HFF-Myc (cell line): ENCODE measurements around the gene GLOD5.

Experiments
- DNase-seq: peaks from one replicate; pipeline ENCODE4 v3.0.0-alpha.2; 2011; ENCODE audit warnings: low read depth; ENCODE audit errors: extremely low read depth
- H3K4me3 ChIP-seq: replicated peaks from 2 replicates; pipeline ENCODE4 v1.5.1; 2011; ENCODE audit warnings: low read depth, mild to moderate bottlenecking, control low read depth, low read length
- TF ChIP-seq, protein P1 (sequence below): IDR thresholded peaks from 2 replicates; pipeline ENCODE4 v1.5.1; 2012; ENCODE audit warnings: mild to moderate bottlenecking, low read depth, low read length, control low read depth; ENCODE audit errors: missing control alignments

Gene GLOD5

DNA sequence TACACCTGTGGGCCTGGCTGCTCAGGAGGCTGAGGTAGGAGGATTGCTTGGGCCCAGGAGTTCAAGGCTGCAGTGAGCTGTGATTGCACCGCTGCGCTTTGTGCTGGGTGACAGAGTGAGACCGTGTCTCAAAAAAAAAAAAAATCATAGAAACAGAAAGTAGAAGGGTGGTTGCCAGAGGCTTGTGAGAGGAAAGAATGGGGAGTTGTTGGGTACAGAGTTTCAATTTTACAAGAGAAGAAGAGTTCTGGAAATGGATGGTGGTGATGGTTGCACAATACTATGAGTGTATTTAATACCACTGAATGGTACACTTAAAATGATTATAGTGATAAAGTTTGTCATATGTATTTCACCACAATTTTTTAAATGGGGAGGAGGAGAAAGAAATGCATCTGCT lies 10.2 kb upstream of the GLOD5 start:
- no peak overlapping the region for H3K4me3 ChIP-seq
- no peak for DNase-seq
- TF ChIP-seq, protein P1, sequence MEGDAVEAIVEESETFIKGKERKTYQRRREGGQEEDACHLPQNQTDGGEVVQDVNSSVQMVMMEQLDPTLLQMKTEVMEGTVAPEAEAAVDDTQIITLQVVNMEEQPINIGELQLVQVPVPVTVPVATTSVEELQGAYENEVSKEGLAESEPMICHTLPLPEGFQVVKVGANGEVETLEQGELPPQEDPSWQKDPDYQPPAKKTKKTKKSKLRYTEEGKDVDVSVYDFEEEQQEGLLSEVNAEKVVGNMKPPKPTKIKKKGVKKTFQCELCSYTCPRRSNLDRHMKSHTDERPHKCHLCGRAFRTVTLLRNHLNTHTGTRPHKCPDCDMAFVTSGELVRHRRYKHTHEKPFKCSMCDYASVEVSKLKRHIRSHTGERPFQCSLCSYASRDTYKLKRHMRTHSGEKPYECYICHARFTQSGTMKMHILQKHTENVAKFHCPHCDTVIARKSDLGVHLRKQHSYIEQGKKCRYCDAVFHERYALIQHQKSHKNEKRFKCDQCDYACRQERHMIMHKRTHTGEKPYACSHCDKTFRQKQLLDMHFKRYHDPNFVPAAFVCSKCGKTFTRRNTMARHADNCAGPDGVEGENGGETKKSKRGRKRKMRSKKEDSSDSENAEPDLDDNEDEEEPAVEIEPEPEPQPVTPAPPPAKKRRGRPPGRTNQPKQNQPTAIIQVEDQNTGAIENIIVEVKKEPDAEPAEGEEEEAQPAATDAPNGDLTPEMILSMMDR = no peak

DNA sequence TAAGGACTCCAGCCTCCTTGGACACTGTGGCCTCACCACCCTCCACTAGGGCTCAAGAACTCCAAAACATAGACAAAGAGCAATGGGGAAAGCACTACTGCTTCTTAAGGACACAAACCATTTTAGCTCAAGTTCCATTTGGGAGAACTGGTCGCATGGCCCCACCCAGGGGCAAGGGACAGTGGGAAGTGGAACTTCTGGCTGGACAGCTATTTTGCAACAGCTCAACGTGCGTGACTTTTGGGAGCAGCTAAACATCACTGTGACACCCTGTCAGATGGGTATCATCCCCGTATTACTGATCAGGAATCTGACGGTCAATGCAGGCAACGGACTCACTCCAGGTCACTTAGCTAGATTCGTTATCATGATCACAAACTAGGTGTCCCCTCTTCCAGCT lies 9.0 kb upstream of the GLOD5 start:
- no peak for DNase-seq
- H3K4me3 ChIP-seq = no peak overlapping the region
- TF ChIP-seq, protein P1 = no peak

DNA sequence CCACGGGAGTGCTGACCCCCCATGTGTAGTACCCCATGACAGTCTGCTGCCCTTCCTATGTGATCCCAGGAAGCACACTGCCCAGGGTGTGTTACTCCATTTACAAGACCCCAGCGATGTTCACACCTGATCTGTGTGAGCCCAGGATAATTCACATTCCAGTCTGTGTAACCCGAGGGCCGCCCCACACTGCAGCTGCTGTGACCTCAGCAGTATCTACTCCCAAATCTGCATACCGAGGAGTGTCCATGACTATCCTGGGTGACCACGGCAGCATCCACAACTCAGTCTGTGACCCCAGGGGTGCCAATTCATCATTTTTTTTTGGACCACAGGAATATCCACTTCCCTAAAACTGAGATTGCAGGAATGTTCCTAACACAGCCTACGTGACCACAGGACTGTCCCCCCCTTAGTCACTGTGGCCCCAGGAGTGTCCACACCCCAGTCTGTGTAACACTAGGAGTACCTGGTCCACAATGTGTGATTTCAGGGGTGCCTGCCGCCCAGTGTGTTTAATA lies 7.8 kb upstream of the GLOD5 start:
- H3K4me3 ChIP-seq = no peak overlapping the region
- no peak for DNase-seq
- TF ChIP-seq, protein P1 = no peak

DNA sequence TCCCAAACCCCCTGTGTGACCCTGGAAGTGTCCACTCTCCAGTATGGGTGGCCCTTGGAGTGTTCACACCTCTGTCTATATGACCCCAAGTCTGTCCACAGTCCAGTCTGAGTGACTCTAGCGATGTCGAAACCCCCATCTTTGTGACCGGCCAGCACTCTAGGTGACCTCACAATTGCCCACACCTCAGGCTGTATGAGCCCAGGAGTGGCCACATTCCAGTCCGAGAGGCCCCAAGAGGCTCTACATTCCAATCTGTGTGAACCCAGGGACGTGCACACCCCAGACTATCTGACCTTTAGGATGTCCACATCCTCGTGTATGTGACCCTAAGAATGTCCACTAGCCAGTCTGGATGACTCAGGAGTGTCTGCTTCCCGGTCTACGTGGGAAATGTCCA lies 7.3 kb upstream of the GLOD5 start:
- no peak for DNase-seq
- TF ChIP-seq, protein P1 = no peak
- no peak overlapping the region for H3K4me3 ChIP-seq

DNA sequence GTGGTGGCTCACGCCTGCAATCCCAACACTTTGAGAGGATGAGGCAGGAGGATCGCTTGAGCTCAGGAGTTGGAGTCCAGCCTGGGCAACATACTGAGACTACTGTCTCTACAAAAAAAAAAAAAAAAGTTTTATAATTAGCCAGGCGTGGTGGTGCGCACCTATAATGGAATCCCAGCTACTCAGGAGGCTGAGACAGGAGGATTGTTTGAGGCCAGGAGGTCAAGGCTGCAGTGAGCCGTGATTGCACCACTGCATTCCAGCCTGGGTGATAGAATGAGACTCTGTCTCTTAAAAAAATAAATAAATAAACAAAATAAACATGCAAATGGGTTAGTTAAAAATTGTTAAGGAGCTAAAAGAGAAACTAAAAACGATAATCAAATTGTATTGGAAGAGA lies 7.7 kb downstream of the GLOD5 start:
- DNase-seq = no peak
- H3K4me3 ChIP-seq = no peak overlapping the region
- TF ChIP-seq, protein P1 = no peak

DNA sequence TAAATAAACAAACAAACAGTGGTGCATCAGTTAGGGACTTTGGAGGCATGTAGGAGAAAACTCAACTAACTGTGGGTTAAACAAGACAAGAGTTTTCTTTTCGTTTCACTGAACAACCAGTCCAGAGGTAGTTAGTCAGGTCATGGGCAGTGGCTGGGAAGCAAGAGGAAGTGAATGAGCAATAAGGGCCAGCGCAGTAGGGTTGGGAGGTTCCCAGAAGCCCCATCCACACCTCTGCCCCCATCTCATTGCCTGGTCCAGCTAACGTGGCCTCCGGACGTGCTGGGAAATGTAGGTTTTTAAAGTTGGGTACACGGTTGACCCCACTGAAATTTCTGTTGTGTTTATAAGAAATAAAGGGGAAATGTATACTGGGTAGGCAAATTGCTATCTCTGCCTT lies 8.7 kb downstream of the GLOD5 start:
- TF ChIP-seq, protein P1 = no peak
- no peak for DNase-seq
- H3K4me3 ChIP-seq = no peak overlapping the region

DNA sequence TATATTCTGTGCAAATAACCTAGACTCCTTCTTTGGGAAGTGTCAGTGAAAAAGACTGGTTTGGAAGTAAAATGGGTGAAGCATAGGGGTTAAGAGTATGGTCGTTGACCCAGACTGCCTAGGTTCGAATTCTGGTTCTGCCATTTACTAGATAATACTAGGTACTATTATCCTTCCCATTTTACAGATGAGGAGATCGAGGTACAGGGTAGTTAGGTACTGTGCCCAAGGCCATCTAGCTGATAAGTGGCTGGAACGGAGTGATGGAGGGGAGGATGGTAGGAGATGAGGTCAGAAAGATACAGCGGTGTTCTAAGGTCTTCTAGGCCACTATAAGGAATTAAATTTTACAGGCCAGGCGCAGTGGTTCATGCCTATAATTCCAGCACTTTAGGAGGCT lies 11.1 kb downstream of the GLOD5 start:
- H3K4me3 ChIP-seq = no peak overlapping the region
- TF ChIP-seq, protein P1 = no peak
- DNase-seq = no peak
